ENCODE measurements around the gene ITPRIPL2.

The ITPRIPL2 gene

GRCh38 chr16:19145010-19145409 is 31.2 kb downstream of the ITPRIPL2 start:
- no peak for DNase-seq

GRCh38 chr16:19147126-19147525 is 33.4 kb downstream of the ITPRIPL2 start:
- no peak for DNase-seq

- no peak for DNase-seq
These were observed 33.9 kb downstream of the ITPRIPL2 start for GRCh38 chr16:19147627-19148026.

- DNase-seq, result no peak
These were observed 34.4 kb downstream of the ITPRIPL2 start for GRCh38 chr16:19148189-19148588.

GRCh38 chr16:19151310-19151709 is 37.5 kb downstream of the ITPRIPL2 start:
- DNase-seq, result no peak

- DNase-seq, result no peak
These were observed 38.3 kb downstream of the ITPRIPL2 start for GRCh38 chr16:19152042-19152441.

GRCh38 chr16:19153876-19154275 is 40.1 kb downstream of the ITPRIPL2 start:
- no peak for DNase-seq

GRCh38 chr16:19162085-19162484 is 48.3 kb downstream of the ITPRIPL2 start:
- no peak for DNase-seq

GRCh38 chr16:19163215-19163614 is 49.5 kb downstream of the ITPRIPL2 start:
- DNase-seq, result no peak

GRCh38 chr16:19164285-19164684 is 50.5 kb downstream of the ITPRIPL2 start:
- DNase-seq, result no peak

GRCh38 chr16:19165101-19165500 is 51.3 kb downstream of the ITPRIPL2 start:
- no peak for DNase-seq

GRCh38 chr16:19166500-19166899 is 52.7 kb downstream of the ITPRIPL2 start:
- no peak for DNase-seq

GRCh38 chr16:19167710-19168370 is 54.1 kb downstream of the ITPRIPL2 start, which contains the start of gene SYT17:
TSS of gene SYT17 (plus strand) at chr16:19168240. CDS start at chr16:19168647, 407 bp downstream.
- no peak for DNase-seq

GRCh38 chr16:19168371-19169081 is 54.8 kb downstream of the ITPRIPL2 start:
- DNase-seq, result no peak

GRCh38 chr16:19169082-19169639 is 55.4 kb downstream of the ITPRIPL2 start:
- no peak for DNase-seq

- DNase-seq, result no peak
These were observed 56.4 kb downstream of the ITPRIPL2 start for GRCh38 chr16:19170043-19170655.

All from activated CD4-positive, alpha-beta T cell treated with anti-CD3 and anti-CD28 coated beads, Interleukin-2, amount 50 U/mL, for 1 hour (primary cell).